HG02938 (cell line): ENCODE results near the gene SHPK.

Experiments
- ATAC-seq: cut with Tn5 transposase; IDR thresholded peaks from one replicate; pipeline ENCODE4 v1.9.1; 2021; ENCODE audit warnings: mild to moderate bottlenecking, moderate library complexity; ENCODE audit not compliant: unreplicated experiment

Gene SHPK

DNA sequence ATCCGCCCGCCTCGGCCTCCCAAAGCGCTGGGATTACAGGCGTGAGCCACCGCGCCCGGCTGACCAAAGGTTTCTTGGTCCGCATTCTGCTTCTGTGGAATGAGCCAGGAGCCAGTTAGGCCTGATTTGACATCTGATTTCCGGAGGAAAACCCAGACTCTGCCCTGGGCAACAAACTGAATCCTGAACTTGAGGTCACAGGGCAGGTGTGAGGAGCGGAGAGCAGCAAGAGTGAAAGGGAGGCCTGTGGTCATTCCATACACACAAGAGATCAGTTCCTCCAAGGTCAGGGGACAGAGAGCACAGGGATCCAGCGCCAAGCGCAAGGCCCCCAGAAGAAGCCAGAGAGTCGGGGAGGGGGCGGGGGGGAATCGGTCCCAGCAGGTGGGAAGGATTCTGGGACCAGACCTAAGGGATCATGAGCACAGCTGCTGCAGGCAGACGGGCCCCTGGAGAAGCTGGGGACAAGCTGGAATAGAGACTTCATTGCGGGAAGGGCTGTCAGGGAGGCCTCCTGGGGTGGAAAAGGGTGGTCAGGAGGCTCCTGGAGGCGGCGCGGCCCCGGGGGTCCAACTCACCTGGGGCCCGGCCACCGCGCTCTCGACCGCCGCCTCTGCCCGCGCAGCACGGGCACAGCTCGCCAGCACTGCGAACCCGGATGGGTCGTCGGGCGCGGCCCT lies 436 bp downstream of the SHPK start:
- no peak for ATAC-seq

DNA sequence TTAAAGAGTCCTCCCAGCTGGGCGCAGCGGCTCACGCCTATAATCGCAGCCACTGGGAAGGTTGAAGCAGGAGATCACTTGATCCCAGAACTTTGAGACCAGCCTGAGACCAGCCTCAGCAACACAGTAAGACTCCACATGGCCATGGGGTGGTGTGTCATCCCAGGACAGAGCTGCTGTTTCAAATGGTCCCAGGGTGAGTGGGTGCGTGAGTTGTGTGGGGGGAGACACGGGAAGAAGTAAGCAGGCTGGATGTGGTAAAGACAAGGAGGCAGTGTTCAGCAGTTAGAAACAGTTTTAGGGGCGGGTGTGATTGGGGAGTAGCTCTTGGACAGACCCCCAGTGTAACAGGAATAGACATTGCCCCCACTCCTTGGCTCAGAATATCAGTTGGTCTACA lies 3.8 kb downstream of the SHPK start:
- ATAC-seq, result no peak

DNA sequence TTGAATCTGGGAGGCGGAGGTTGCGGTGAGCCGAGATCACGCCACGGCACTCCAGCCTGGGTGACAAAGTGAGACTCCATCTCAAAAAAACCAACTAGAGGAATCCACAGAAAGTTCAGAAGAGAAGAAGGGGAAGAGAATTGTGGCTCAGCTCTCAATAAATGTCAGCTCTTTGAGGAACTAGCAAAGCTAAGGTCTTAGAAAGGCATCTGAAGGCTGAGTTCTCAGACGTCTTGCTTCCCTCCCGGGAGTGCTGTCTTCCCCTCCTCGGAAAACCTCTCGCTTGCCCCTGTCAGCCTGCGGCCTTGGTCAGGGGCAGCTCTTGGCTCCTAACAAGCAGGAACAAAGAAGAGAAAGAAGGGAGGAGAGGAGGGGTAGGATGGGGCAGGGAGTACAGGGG lies 5.3 kb downstream of the SHPK start:
- ATAC-seq, result no peak

DNA sequence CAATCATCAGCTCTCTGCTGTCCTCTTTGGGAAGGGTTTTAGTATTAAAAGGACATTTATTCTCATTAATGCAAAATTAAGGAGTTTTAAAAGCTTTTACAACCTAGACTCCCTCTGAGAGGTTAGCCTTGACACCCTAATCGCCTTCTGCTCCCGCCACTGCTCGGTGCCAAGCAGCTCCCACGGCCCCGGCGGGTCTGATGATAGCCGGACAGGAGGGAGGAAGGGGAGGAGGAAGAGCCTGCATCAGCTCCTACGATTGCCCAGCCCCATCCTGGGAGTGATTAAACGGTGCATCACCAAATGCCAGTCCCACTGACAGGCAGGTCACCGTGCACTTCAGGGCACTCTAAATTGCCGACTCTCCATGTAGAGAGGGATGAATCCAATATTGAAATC lies 8.3 kb downstream of the SHPK start:
- ATAC-seq, result no peak

DNA sequence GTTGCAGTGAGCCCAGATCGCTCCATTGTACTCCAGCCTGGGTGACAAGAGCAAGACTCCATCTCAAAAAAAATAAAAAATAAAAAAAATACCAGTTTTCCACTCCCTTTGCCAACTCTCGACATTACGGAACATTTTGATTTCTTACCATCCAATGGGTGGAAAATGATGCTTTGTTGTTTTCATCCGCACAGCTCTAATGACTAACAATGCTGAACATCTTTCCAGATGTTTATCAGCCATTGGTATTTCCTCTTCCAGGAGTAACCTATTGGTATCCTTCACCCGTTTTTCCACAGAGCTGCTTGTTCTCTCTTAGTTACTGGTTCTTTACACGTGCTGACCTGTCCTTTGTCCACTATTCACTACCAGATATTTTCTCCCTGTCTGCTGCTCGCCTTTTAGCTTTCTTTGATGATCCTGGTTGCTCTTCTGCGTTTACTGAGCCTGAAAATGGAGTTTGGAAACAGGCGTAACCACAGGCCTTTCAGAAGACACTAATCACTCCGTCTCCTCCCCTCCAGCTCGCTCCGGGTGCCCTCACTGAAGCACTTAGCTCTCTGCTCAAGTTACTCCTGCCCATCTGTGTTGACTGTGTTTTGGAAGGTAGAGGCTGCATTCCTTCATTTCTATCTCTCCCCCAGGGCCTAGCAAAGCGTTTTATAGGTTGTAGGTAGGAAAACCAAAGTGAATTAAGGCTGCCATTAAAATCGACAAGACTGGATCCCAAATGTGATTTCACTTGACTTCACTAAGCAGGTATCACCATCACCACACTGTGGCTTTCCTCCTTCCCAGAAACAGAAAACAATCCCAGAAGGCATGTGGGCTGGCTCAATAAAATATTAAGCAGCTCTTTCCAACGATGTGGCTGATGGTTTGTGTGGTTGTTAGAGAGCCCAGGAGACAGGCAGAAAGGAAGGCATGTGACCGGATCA lies 8.9 kb downstream of the SHPK start:
- ATAC-seq, result no peak

DNA sequence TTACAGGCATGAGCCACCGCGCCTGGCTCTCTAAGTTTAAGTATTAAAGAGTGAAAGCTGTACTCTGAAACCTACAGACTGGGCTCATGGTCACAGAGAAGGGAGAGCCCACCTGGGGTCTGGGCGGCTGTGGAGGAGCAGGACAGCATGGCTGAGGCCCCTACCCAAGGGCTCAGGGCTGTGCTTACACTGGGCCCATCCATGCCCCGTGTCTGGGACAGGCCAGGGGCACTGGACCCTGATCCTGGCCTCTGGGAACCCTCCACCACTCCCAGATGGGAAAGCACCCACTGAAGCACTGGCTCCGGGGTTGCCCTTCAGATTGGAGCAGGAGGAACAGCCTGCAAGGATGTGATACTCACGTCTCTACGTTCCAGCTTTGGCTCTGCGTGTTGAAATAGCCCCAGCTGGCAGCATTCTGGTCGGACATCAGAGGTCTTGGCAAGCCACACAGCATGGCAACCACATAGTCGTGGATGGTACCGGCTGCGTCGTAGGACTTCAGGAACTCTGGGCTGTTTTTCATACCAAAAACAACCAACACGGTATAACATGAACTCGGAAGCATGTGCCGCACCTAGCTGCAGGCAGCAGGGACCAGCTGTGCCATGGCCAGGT lies 13.0 kb downstream of the SHPK start:
- ATAC-seq, result no peak

DNA sequence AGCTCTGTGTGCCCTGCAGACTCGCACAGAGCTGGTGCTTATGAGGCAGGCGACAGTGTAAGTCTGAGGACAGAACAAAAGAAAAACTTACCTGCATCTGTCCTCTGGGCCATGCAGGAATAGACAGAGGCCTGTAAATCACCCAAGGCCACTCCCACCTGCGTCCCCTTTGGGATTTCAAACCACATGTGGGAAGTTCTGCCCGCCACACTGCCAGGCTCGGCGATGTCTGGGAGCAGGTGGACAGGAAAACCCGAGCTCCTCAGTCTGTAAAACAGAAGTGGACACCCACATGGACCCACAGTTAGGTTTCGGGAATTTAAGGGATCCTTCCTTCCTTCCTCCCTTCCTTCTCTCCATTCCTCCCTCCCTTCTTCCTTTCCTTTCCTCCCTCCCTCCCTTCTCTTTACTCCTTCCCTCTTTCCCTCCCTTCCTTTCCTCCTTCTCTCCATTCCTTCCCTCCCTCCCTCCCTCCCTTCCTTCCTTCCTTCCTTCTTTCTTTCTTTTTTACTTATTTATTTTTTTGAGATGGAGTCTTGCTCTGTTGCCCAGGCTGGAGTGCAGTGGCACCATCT lies 14.8 kb downstream of the SHPK start:
- ATAC-seq, result no peak

DNA sequence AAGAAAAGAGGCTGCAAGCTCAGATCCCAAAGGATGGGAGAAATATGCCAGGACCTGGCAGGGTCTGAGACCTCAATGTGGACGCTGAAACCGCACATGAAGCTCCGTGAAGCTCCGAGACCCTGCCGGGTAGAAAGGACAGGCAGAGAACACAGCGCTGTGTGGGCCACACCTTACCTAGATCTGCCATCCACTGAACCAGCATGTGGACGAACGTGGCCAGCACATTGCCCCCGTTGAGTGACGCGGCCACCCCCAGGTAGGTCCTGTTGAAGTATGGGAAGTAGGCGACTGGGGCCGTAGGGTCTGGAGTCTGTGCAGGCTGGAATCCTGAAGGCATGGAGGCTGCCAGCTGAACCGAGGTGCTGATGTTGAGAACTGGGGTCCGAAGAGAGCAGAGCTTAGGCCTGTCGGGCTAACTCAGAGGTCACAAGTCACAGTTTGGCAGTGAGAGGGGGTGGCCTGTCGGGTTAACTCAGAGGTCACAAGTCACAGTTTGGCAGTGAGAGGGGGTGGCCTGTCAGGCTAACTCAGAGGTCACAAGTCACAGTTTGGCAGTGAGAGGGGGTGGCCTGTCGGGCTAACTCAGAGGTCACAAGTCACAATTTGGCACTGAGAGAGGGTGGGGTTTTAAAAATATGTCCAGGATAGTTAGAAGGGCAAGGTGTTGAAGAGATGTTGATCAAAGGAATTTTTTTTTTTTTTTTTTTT lies 20.7 kb downstream of the SHPK start:
- no peak for ATAC-seq

DNA sequence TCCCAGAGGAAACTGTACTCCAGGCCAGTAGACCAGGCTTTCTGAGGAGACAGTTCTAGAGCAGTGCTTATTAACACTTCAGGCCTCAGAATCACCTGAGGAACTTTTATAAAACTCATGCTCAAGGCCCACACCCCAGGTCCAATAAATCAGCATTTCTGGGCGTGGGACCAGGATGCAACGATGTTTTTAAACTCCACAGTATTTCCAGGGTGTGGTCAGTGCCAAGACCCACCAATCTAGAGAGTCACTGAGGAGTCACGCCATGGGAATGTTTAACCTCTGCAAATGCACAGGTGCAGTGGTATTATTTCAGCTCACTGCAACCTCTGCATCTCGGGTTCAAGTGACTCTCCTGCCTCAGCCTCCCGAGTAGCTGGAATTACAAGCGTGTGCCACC lies 22.9 kb downstream of the SHPK start:
- ATAC-seq, result no peak

DNA sequence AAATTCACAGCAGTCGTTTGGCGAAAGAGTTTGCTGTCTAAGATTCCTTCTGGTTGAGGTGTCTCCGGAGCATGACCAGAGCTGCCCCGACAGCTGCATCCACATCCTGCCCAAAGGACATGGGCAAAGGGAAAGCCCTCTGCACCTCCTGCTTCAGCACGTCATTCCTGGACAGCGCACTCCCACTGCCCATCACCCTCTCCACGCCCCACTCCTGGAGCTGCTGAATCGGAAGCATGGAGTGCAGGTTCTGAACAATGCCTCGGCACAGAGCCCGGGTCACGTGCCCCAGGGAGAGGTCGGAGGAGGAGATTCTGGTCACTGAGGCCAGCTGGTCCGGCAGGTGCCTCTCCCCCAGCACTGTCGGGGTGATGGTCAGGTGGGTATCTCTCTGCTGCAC lies 25.5 kb downstream of the SHPK start:
- ATAC-seq, result no peak

DNA sequence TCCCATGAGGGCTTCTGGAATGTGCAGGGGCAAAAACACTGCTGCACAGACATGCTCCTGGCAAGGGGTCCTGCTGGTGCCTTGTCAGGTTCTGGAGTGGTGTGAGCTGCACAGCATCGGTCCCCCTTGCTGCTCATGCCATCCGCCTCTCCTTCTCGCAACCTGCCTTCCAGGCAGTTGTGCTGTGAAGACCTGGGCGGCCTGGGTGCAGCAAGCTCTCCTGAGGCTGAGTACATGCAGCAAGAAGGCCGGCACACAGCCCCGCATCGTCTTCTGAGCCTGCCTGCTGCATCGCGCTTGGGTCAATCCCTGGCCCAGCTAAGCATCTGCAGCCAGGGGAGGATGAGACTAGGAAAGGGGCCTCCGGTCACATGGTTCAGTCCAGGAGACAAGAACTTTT lies 26.4 kb downstream of the SHPK start:
- ATAC-seq, result no peak

DNA sequence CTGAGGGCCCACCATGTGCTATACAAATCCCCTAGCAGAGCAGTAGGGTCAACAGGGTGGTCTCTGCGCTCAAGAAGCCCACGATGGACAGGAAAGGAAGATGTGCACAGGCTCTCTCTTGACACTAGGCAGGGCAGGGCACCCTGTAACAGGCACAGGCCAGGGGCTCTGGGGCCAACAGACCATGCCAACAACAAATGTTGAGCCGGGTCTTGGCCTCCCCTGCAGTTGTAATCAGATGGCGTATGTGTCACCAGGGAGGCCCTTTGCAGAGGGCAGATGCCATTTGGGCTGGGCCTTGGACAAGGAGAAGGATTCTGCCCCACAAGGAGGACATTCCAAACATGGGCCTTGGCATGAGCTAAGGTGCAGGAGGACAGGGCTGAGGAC lies 32.2 kb downstream of the SHPK start:
- ATAC-seq, result no peak

DNA sequence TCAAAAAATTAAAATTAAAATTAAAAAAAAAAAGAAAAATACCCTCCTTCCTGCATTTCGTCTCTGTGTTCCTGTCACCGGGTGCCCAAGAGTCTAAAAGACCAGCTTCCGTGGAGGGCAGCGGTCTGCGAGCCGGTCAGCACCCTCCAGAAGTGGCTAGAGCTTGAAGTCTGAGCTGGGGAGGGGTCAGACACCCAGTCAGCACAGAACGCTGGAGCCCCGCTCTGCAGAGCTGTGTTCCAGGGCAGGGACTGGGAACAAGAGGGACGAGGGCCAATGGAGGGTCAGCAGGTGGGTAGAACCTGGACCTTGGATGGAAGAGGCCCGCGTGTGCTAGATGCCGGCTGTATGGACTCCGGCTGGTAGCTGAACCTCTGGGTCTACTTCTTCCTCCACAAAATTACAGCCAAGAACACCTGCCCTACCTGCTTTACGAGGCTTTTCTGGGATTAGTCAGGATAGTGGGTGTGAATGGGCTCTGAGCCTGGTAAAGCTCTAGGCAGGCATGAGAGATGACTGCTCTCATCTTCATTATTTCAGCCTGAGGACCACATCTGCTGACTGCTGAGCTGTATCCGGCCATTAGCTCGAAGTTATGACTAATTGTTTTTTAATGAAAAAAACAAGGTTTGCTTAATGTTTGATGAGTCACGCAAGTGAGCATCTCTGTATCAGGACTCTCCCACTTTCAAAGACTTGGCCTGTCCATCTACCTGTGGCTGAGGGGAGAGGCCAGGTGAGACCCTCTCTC lies 32.8 kb downstream of the SHPK start:
- ATAC-seq, result no peak

DNA sequence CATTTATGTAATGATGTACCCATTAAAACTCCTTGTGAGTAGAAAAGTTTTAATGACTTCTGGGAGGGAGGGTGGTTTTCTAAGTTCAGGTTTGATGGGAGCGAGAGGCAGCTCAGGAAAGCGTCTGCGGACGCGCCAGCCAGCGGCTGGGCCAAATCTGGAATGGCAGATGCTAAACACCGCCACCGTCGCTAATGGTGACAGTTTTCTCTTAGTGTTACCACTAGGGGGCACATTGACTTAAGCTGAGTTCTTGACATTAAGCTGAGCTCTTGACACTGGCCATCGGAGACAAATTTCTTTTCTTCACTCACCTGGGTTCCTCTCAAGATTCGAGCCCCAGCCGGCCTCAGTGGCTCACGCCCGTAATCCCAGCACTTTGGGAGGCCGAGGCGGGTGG lies 33.6 kb downstream of the SHPK start:
- no peak for ATAC-seq

DNA sequence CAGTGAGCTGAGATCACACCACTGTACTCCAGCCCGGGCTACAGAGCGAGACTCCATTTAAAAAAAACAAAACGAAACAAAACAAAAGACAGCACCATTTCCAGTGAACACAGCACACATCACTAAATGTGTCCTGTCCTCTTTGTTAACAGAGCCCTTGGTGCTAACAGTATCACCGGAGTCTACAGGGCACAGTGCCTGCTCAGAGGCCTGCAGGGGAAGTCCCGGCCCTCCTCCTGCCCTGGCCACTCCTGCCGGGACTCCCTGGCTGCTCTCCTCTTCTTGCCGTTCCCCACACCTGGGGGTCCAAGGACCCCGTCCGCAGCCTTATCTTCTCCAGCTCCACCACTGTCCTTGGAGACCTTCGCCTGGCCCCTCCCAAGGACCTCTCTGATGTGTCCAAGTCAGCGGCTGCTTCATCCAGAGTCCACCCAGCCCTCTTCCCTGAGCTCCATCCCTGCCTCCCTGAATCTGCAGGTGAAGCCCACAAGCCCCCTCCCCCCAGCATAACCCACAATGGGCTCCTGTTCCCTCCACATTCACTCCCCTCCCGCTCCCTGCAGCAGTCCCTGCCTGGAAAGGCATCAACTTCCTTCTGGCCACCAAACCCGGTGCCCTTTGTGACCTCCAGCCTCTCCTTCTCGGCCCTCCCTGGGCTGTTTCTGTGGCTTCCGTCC lies 35.4 kb downstream of the SHPK start:
- no peak for ATAC-seq

DNA sequence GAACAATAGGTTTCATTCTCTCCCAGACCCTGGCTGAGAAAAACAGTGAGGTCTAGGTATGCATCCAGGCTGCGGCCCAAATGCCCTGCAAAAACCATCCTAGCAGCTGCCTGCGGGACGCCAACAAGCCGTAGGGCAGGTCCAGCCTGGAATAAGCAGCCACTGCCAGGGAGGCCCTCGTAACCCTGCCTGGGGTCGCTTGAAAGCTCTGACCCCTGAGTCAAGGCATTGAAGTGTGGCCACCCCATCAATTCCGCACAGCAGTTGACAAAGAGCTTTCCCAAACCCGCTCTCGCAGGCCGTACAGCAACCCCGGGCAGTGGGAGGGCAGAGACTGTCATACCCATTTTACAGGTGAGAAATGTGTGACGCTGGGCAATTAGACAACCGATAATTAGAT lies 38.0 kb downstream of the SHPK start:
- ATAC-seq, result no peak

DNA sequence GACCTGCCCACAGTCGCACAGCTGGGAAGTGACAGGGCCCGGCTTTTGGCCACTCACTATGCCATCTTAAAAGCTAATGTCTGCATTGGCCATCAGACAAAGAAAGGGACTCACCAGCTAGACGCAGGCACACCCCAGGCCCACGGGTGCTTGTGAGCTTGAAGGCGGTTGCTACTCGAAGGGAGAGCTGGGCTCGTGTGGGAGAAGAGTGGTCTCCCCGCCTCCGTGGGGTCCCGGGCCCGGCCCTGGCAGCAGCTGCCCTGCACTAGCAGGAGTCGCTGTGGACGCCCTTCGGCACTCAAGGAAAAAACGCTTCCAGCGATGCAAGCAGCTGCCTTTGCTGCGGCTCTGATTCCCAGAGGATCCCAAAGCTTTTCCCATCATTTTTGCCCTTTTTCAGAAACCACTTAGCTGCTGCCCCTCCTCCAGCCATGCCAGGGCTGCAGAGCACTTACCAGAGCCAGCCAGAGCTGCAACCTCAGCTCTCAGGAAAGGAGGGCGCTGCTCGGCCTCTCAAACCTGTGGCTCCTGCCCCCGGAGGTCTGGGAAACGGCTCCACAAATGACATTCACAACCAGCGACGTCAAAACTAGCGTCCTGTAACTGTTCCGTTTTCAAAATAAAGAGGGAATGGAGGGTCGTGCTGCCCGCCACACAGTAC lies 39.1 kb downstream of the SHPK start:
- ATAC-seq, result no peak

DNA sequence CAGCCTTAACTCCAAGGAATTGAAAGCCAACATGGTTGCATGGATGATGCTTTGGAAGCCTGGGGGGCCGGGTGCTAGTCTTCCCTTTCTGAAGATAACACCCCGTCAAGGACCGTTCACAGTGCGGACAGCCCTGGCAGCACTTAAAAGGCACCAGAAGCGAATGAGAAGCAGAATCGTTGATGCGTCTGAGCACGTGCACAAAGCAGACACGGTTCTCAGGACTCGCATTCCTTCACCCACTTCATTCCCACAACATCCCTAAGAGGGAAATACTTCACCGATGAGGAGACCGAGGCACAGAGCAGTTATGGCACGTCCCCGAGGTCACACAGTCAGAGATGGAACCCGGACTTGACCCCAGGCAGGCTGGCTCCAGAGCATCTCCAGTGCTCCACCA lies 41.1 kb downstream of the SHPK start:
- ATAC-seq, result no peak
